BJ (cell line): ENCODE data around the gene CDON. TPM values are rescaled to one million over a fixed set of nuclear protein-coding genes. Genes with fewer than 3 reads are reported as not detected.

ENCODE experiments used
- CTCF ChIA-PET: fragments of 350-600 bp; formaldehyde crosslinking; extraction: SDS; loops from one replicate; lab custom pipeline; 2021; ENCODE audit warnings: antibody characterized with exemption, inconsistent platforms; lab: Yijun Ruan, JAX
- POLR2A ChIA-PET: fragments of 300-600 bp; sonication (Branson Sonifier 250); formaldehyde crosslinking; extraction: SDS; loops from one replicate; lab custom pipeline; 2021; ENCODE audit warnings: antibody characterized with exemption; lab: Charles Lee
- DNase-seq: peaks from one replicate; pipeline ENCODE4 v3.0.0-alpha.2; 2011; ENCODE audit warnings: low read depth
- H3K27me3 ChIP-seq: 2 replicates; pipeline ENCODE4 v1.6.0; 2011; ENCODE audit warnings: low read length; ENCODE audit not compliant: control insufficient read depth, insufficient read depth
- H3K36me3 ChIP-seq: 2 replicates; pipeline ENCODE4 v1.5.1; 2011; ENCODE audit warnings: low read length; ENCODE audit not compliant: control insufficient read depth, insufficient read depth
- H3K4me3 ChIP-seq: 2 replicates; pipeline ENCODE4 v1.5.1; 2011; ENCODE audit warnings: low read depth, mild to moderate bottlenecking, control low read depth, low read length
- CTCF ChIP-seq: IDR thresholded peaks from 2 replicates; pipeline ENCODE4 v1.5.1; 2011; ENCODE audit warnings: low read depth, mild to moderate bottlenecking, control low read depth, inconsistent platforms, low read length, moderate library complexity; ENCODE audit not compliant: insufficient read depth
- polyA plus RNA-seq: library from polyadenylated mRNA; depleted of rRNA; stranded (reverse); fragments of >200 nt; gene quantifications from 2 replicates; pipeline ENCODE4 v1.2.3, GENCODE V29; 2011

Gene CDON
- polyA plus RNA-seq, 1 experiment: 1.5 TPM

- ChIA-PET POLR2A (no interaction called here), CTCF (interaction anchor here (0.6 to 0.7 kb wide), 2 partner anchors 13 to 42 kb away, joined by 3 read pairs; no protein-coding TSS in a partner anchor)
- Histone ChIP-seq H3K36me3 (no peaks in the 10 kb centered on the region), H3K4me3 (no peak overlapping the region), H3K27me3 (peaks cover 9% of the 10 kb centered on the region; the same call in 1 of the 2 replicates)
- no peak for TF ChIP-seq CTCF
- DNase-seq: no peak
Observed at GRCh38 chr11:126101930-126102283, 39.2 kb upstream of the CDON start.

GRCh38 chr11:126101251-126101929, 38.7 kb upstream of the CDON start:
- no peaks in the 10 kb centered on the region for H3K36me3 ChIP-seq
- ChIA-PET CTCF (interaction anchor here (0.6 to 1.4 kb wide), 3 partner anchors 13 to 42 kb away, joined by 3 read pairs; no protein-coding TSS in a partner anchor), POLR2A (no interaction called here)
- no peak overlapping the region for H3K4me3 ChIP-seq
- DNase-seq: no peak
- no peak for TF ChIP-seq CTCF
- H3K27me3 ChIP-seq: peaks cover 7% of the 10 kb centered on the region; the same call in 1 of the 2 replicates

GRCh38 chr11:126100716-126101115, 38.0 kb upstream of the CDON start:
- no peak for TF ChIP-seq CTCF
- H3K36me3 ChIP-seq: no peaks in the 10 kb centered on the region
- ChIA-PET POLR2A (no interaction called here), CTCF (interaction anchor here (1.4 kb wide), 1 partner anchor 12 kb away, joined by 3 read pairs; no protein-coding TSS in a partner anchor)
- H3K27me3 ChIP-seq: peaks cover 7% of the 10 kb centered on the region; the same call in 1 of the 2 replicates
- H3K4me3 ChIP-seq: no peak overlapping the region
- no peak for DNase-seq

GRCh38 chr11:126098204-126098769, 35.6 kb upstream of the CDON start:
- no peak for TF ChIP-seq CTCF
- Histone ChIP-seq H3K4me3 (no peak overlapping the region), H3K36me3 (no peaks in the 10 kb centered on the region), H3K27me3 (peaks cover 7% of the 10 kb centered on the region; the same call in 1 of the 2 replicates)
- no peak for DNase-seq
- CTCF ChIA-PET: no interaction called here
- POLR2A ChIA-PET: no interaction called here

GRCh38 chr11:126095745-126096144, 33.1 kb upstream of the CDON start:
- Histone ChIP-seq H3K36me3 (no peaks in the 10 kb centered on the region), H3K4me3 (no peak overlapping the region), H3K27me3 (peaks cover 7% of the 10 kb centered on the region)
- DNase-seq: no peak
- CTCF ChIA-PET: interaction anchor here (1.4 kb wide), 1 partner anchor 9 kb away, joined by 5 read pairs; no protein-coding TSS in a partner anchor
- POLR2A ChIA-PET: no interaction called here
- no peak for TF ChIP-seq CTCF
